WTC11 (cell line): ENCODE measurements around the gene ZSCAN16.

Experiments
- CREM ChIP-seq: sonication (generic); formaldehyde crosslinking; IDR thresholded peaks from 2 replicates; pipeline ENCODE4 v1.8.1; 2022; ENCODE audit warnings: mild to moderate bottlenecking, missing genetic modification reagents, moderate library complexity
- CTCF ChIP-seq: fragments of 200-600 bp; IDR thresholded peaks from 2 replicates; pipeline ENCODE4 v1.8.0; 2022; ENCODE audit warnings: antibody characterized with exemption
- MXD4 ChIP-seq: fragments of 250-450 bp; sonication (Bioruptor Pico); IDR thresholded peaks from 2 replicates; pipeline ENCODE4 v1.8.0; 2021; ENCODE audit warnings: mild to moderate bottlenecking, moderate library complexity, borderline replicate concordance
- SP1 ChIP-seq: sonication (generic); formaldehyde crosslinking; conservative IDR thresholded peaks from 2 replicates; pipeline ENCODE4 v1.8.1; 2022; ENCODE audit warnings: missing genetic modification reagents
- ZBTB21 ChIP-seq: sonication (generic); formaldehyde crosslinking; IDR thresholded peaks from 2 replicates; pipeline ENCODE4 v1.8.1; 2023; ENCODE audit warnings: mild to moderate bottlenecking, missing genetic modification reagents, borderline replicate concordance

GRCh38 chr6:28107506-28107905 is 16.9 kb upstream of the ZSCAN16 start:
- TF ChIP-seq CREM (CRISPR knock-in tag) (no peak), CTCF (no peak), MXD4 (CRISPR knock-in tag) (no peak), ZBTB21 (no peak), SP1 (CRISPR knock-in tag) (no peak)
